ENCODE measurements around the gene SLC40A1.

Gene SLC40A1, protein sequence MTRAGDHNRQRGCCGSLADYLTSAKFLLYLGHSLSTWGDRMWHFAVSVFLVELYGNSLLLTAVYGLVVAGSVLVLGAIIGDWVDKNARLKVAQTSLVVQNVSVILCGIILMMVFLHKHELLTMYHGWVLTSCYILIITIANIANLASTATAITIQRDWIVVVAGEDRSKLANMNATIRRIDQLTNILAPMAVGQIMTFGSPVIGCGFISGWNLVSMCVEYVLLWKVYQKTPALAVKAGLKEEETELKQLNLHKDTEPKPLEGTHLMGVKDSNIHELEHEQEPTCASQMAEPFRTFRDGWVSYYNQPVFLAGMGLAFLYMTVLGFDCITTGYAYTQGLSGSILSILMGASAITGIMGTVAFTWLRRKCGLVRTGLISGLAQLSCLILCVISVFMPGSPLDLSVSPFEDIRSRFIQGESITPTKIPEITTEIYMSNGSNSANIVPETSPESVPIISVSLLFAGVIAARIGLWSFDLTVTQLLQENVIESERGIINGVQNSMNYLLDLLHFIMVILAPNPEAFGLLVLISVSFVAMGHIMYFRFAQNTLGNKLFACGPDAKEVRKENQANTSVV

GRCh38 chr2:189580658-189581353, at the start of gene SLC40A1:
Gene SLC40A1 (minus strand): TSS chr2:189580786. CDS start chr2:189580460, 326 bp downstream.
- in situ Hi-C loops (cut with MboI; ENCODE audit: low sequenced_read_pairs), result no loop called here

DNA sequence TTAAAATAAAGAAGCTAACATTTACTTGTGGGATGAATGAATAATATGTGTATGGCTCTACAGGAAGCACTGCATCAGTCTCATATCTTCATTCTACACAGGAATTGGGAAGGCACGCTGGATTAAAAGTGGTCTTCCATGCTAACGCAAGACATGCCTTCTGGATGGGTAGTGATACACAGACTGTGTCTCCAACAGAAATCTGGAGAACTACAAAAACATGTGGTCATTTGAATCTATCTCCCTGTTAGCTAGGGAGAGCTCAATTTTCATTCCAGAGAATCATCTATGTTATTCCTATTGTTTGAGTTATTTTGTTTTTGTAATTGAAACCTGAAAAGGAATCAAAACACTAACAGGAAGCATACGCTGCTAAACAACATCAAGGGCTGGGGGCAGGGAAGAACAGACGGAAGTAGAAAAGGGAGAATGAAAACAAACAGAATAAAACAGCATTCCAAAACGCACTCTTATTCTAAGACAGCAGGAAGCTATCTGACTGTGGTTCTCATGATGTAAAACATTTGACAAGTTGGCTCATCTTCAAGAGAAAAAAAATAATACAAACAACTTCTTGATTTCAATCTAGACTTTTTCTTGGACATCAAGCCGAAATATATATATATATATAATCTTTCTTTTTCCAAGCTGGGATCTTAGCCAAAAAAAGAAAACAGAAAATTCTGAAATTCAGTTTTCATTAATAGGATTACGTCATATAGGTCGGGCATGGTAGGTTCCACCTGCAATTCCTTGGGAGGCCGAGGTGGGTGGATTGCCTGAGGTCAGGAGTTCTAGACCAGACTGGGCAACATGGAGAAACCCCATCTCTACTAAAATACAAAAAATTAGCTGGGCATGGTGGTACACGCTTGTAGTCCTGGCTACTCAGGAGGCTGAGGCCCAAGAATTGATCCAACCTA, 49.2 kb upstream of the SLC40A1 start:
- in situ Hi-C loops (cut with MboI; ENCODE audit: low sequenced_read_pairs), result no loop called here

- in situ Hi-C loops (cut with MboI; ENCODE audit: low sequenced_read_pairs), result no loop called here
Measured at GRCh38 chr2:189628817-189629530, 48.4 kb upstream of the SLC40A1 start.

DNA sequence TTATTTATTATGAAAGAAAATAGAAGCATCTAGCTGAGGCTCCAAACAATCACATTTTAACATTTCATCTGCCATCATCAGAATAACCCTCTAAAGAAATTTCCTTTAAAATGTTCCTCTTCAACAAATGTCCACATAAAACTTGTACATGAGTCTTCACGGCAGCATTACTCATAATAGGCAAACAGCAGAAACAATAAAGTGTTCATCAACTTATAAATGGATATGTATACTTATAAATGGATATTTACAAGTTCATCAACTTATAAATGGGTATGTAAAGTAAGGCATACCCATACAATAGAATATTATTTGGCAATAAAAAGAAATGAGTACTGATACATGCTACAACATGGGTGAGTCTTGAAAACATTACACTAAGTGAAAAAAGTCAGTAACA, 47.2 kb upstream of the SLC40A1 start:
- in situ Hi-C loops (cut with MboI; ENCODE audit: low sequenced_read_pairs), result no loop called here

DNA sequence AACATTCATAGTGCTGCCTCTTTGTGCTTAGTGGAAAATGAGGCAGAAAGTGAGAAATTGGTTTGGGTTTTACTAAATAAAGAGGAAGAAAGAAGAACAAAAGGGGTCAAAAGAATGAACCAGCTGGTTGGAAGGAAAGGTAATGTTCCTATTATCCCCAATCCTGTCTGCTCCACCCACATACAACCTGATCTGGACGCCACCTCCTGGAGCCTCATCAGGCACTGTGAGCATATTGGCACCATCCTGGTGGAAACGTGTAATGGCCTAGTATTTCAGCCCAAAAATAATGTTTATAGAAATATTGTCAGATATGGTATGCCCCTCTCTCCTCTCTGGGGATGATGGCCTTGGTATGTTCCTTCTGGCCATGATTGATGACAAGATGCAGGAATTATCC, 45.0 kb upstream of the SLC40A1 start:
- in situ Hi-C loops (cut with MboI; ENCODE audit: low sequenced_read_pairs), result no loop called here

GRCh38 chr2:189624648-189625355, 44.2 kb upstream of the SLC40A1 start:
- in situ Hi-C loops (cut with MboI; ENCODE audit: low sequenced_read_pairs), result no loop called here

DNA sequence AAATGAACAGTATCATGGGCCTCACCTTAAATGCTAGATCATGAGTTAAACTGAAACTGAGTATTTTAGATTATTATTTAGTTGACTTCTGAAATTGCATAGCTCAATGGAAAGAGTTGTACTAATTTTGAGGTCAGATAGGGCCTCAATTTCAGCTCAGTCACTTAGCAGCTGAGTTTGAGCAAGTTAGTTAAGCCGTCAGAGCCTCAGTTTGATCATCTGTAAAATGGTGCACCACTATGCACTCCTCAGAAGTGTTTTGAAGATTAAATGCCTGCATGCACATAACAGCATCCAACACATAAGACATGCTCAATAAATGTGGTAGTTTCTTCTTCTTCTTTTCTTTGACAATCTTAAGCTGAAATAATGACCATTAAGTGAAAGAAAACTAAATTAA, 42.5 kb upstream of the SLC40A1 start:
- in situ Hi-C loops (cut with MboI; ENCODE audit: low sequenced_read_pairs), result no loop called here

GRCh38 chr2:189621781-189622180, 41.2 kb upstream of the SLC40A1 start:
- in situ Hi-C loops (cut with MboI; ENCODE audit: low sequenced_read_pairs), result no loop called here

GRCh38 chr2:189618197-189618596, 37.6 kb upstream of the SLC40A1 start:
- in situ Hi-C loops (cut with MboI; ENCODE audit: low sequenced_read_pairs), result no loop called here

- in situ Hi-C loops (cut with MboI; ENCODE audit: low sequenced_read_pairs), result no loop called here
Measured at GRCh38 chr2:189614585-189614984, 34.0 kb upstream of the SLC40A1 start.

GRCh38 chr2:189613650-189614420, 33.2 kb upstream of the SLC40A1 start:
- in situ Hi-C loops (cut with MboI; ENCODE audit: low sequenced_read_pairs), result no loop called here

DNA sequence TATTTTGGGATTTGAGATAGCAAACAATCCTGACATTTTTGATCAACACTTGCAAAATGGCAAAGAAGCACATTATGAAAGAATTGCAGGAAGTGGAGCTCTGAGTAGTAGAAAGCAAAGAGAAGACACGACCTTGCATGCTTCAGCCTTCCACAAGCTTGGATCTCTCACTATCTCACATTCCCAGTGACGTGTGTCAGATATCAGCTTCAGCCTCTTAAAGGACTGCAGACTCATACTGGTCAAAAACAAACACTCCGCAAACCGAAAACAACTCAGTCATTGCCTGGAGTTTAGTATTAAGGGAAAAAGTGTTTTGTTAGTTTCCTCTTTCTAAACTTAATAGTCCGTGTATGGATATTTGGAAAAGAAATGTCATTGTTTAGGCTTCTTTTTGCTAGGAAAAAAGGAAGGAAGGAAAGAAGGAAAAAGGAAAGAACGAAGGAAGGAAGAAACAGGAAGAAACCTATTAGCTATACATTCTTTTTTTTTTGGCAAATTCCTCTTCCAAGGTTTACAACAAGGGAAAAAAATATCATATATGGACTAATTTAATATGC, 32.6 kb upstream of the SLC40A1 start:
- in situ Hi-C loops (cut with MboI; ENCODE audit: low sequenced_read_pairs), result no loop called here

GRCh38 chr2:189610700-189611099, 30.1 kb upstream of the SLC40A1 start:
- in situ Hi-C loops (cut with MboI; ENCODE audit: low sequenced_read_pairs), result no loop called here

GRCh38 chr2:189609853-189610252, 29.3 kb upstream of the SLC40A1 start:
- in situ Hi-C loops (cut with MboI; ENCODE audit: low sequenced_read_pairs), result no loop called here

- in situ Hi-C loops (cut with MboI; ENCODE audit: low sequenced_read_pairs), result no loop called here
Measured at GRCh38 chr2:189609423-189609816, 28.8 kb upstream of the SLC40A1 start.

DNA sequence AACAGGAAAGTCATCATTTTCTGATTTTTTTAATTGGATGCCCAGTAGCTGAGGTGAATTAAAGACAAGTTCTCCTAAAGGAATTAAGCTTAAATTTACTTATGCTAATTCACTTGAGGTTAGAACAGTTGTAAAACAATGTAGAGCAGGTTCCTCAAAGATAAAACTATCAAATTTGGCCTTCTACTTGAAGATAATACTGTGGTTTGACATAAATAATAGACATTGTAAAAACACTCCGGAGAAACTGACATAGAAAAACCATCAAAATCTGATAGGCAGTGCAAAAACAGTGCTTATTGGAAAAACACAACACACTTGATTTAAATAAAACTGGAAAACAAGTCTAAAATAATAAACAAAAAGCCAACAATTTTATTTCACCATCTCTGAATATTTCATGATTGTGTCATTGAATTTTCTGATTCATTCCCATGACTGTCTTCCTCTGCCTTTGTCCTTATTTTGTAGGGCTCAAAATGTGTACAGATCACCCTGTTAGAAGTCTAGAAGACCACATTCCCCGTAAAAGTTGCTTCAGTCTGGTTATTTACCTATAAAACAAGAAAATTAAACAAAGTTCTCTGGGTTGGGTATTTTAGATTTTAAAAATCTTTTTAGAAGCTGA, 28.3 kb upstream of the SLC40A1 start:
- in situ Hi-C loops (cut with MboI; ENCODE audit: low sequenced_read_pairs), result no loop called here

DNA sequence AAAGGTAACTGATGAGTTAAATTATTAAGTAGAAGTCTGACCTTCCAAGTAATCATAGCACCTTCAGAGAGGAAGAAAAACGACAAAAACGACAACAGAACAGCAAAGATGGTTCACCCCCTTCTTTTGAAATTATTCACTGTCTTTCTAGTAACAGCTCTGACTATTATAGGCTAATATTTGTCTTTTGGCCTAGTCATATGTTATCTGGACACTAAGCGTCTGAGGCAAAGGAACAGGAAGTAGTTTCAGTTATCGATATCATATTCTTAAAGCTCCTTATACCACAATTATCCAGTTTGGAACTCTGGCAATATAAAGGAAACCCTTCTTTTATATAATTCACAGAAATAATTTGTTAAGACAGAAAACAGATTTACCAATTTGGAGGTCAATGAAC, 27.6 kb upstream of the SLC40A1 start:
- in situ Hi-C loops (cut with MboI; ENCODE audit: low sequenced_read_pairs), result no loop called here

DNA sequence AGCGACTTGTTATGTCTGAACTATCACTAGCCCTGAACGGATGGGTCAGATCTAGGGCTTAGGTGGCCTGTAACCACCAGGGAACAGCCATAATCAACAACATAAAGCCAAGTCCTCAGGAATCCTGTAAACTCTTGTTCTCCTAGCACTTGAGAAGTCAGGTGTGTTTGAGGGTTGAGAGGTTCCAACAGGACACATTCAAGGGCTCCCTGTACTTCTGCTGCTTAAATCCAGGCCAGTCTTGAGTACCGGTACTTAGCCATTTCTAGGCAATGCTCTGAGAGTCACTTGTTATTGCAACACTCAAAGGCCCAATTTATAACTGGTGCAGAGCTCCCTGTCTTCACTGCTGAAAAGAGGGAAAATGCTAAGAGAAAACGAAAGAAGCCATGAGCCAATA, 21.6 kb upstream of the SLC40A1 start:
- in situ Hi-C loops (cut with MboI; ENCODE audit: low sequenced_read_pairs), result no loop called here

Measured in HL-60/S4 treated with retinoic acid at 250 ng/mL for 4 days and 3 days (cell line).